Loucy (cell line): Measurements from ENCODE around the gene IL4.

Experiments used
- H2AFZ ChIP-seq: fragments of 200-600 bp; sonication (generic); 2 replicates; pipeline ENCODE4 v1.6.0; 2016; ENCODE audit warnings: antibody characterized with exemption, mild to moderate bottlenecking, low read length, moderate library complexity
- H3F3A ChIP-seq: fragments of 200-600 bp; 2 replicates; pipeline ENCODE4 v1.6.0; 2016; ENCODE audit warnings: antibody characterized with exemption, low read depth, mild to moderate bottlenecking
- H3K27me3 ChIP-seq: fragments of 200-600 bp; sonication (generic); 2 replicates; pipeline ENCODE4 v1.6.1; 2014; ENCODE audit warnings: low read length, mild to moderate bottlenecking; ENCODE audit not compliant: insufficient read depth, poor library complexity, severe bottlenecking
- H3K36me3 ChIP-seq: fragments of 200-600 bp; sonication (generic); 2 replicates; pipeline ENCODE4 v1.6.1; 2016; ENCODE audit warnings: low read length; ENCODE audit not compliant: insufficient read depth
- H3K4me1 ChIP-seq: fragments of 200-600 bp; sonication (generic); 2 replicates; pipeline ENCODE4 v1.5.1; 2014; ENCODE audit warnings: low read length, mild to moderate bottlenecking; ENCODE audit not compliant: insufficient read depth, poor library complexity, severe bottlenecking
- H3K4me2 ChIP-seq: fragments of 200-600 bp; sonication (generic); 2 replicates; pipeline ENCODE4 v1.6.0; 2014; ENCODE audit warnings: antibody characterized with exemption, low read length, low read depth, mild to moderate bottlenecking; ENCODE audit not compliant: poor library complexity, severe bottlenecking
- H3K4me3 ChIP-seq: fragments of 200-600 bp; sonication (generic); 2 replicates; pipeline ENCODE4 v1.5.1; 2014; ENCODE audit warnings: low read length, mild to moderate bottlenecking, mixed read lengths; ENCODE audit not compliant: poor library complexity, severe bottlenecking
- H3K79me2 ChIP-seq: fragments of 200-600 bp; sonication (generic); 2 replicates; pipeline ENCODE4 v1.6.1; 2014; ENCODE audit warnings: low read length; ENCODE audit not compliant: insufficient read depth
- H3K9ac ChIP-seq: fragments of 200-600 bp; sonication (generic); 2 replicates; pipeline ENCODE4 v1.6.0; 2014; ENCODE audit warnings: mild to moderate bottlenecking, low read depth, low read length, moderate library complexity; ENCODE audit not compliant: poor library complexity, severe bottlenecking
- H3K9me2 ChIP-seq: fragments of 200-600 bp; sonication (generic); replicated peaks from 2 replicates; pipeline ENCODE4 v1.6.1; 2016; ENCODE audit warnings: low read depth, low read length, mixed read lengths
- H3K9me3 ChIP-seq: fragments of 200-600 bp; sonication (generic); 2 replicates; pipeline ENCODE4 v1.6.1; 2014; ENCODE audit warnings: mild to moderate bottlenecking, antibody characterized with exemption, low read length, low read depth; ENCODE audit not compliant: insufficient read depth
- H4K20me1 ChIP-seq: fragments of 200-600 bp; sonication (generic); 2 replicates; pipeline ENCODE4 v1.6.0; 2014; ENCODE audit warnings: antibody characterized with exemption, low read length, mild to moderate bottlenecking; ENCODE audit not compliant: insufficient read depth, poor library complexity, severe bottlenecking
- EZH2phosphoT487 ChIP-seq: fragments of 200-600 bp; IDR thresholded peaks from 2 replicates; pipeline ENCODE4 v1.6.1; 2018; ENCODE audit warnings: antibody characterized with exemption, mild to moderate bottlenecking, moderate library complexity, borderline replicate concordance
- TF ChIP-seq, protein P1 (sequence below): fragments of 200-600 bp; sonication (generic); conservative IDR thresholded peaks from 2 replicates; pipeline ENCODE4 v1.5.1; 2014; ENCODE audit warnings: mild to moderate bottlenecking, antibody characterized with exemption, low read length

IL4 gene

DNA sequence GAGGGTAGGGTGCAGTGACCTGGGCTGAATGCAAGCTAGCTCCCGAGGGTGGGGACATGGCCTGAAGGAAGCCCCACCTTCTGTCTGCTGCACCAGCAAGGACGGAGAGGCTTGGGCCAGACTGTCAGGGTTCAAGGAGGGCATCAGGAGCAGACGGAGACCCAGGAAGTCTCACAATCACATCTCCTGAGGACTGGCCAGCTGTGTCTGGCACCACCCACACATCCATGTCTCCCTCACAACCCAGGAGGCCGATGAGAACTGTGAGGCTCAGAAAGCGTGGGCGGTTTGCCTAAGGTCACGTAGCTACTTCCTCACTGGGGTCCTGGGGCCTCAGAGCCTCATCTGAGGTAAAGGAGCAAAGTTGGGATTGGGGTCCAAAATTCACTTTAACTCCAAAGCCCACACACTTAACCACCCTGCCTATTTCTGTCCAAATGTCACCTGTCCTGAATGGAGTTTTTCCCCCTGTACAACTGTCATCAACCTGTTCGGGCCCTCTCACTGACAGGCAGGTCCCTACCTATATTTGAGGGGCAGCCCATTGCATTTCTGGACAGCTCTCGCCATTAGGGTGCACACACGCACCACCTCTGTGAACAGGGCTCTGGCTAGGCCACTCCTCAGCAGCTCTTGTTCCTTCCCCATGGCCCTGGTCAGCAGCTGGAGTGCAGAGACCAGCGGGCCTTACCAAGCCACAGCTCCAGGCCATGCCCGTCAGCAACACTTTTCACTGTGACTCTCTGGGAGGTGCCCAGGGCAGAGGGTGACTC, 12.4 kb upstream of the IL4 start:
- no peaks in the 10 kb centered on the region for H3K79me2 ChIP-seq
- no peak overlapping the region for H2AFZ ChIP-seq
- no peaks in the 10 kb centered on the region for H4K20me1 ChIP-seq
- no peak overlapping the region for H3K4me3 ChIP-seq
- peaks cover 11% of the 10 kb centered on the region for H3K4me1 ChIP-seq
- H3K9me2 ChIP-seq = no peaks in the 10 kb centered on the region
- no peak overlapping the region for H3K4me2 ChIP-seq
- no peaks in the 10 kb centered on the region for H3F3A ChIP-seq
- no peaks in the 10 kb centered on the region for H3K9me3 ChIP-seq
- H3K9ac ChIP-seq = no peak overlapping the region
- H3K27me3 ChIP-seq = no peaks in the 10 kb centered on the region
- TF ChIP-seq, protein P1, sequence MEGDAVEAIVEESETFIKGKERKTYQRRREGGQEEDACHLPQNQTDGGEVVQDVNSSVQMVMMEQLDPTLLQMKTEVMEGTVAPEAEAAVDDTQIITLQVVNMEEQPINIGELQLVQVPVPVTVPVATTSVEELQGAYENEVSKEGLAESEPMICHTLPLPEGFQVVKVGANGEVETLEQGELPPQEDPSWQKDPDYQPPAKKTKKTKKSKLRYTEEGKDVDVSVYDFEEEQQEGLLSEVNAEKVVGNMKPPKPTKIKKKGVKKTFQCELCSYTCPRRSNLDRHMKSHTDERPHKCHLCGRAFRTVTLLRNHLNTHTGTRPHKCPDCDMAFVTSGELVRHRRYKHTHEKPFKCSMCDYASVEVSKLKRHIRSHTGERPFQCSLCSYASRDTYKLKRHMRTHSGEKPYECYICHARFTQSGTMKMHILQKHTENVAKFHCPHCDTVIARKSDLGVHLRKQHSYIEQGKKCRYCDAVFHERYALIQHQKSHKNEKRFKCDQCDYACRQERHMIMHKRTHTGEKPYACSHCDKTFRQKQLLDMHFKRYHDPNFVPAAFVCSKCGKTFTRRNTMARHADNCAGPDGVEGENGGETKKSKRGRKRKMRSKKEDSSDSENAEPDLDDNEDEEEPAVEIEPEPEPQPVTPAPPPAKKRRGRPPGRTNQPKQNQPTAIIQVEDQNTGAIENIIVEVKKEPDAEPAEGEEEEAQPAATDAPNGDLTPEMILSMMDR = no peak
- no peak for TF ChIP-seq EZH2phosphoT487
- no peaks in the 10 kb centered on the region for H3K36me3 ChIP-seq

DNA sequence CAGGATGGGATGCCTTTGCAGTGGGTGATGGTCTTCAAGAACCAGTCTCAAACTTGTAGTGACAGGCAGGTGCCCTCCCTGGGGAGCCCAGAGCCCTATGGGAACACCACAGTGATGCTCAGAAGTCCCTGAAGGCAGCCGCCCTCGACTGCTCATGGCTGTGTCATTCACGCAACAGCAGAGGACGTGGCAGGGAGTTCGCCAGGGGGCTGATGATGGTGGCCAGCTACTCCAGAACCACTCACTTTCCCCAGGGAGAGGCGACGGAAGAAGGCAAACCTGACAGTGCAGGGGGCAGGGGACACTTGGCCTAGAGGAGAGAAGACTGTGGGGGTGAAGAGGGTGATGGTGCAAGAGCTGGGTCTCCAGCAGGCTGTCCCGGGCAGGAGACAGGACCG, 11.8 kb upstream of the IL4 start:
- Histone ChIP-seq H3K9me3 (no peaks in the 10 kb centered on the region), H3K36me3 (no peaks in the 10 kb centered on the region), H4K20me1 (no peaks in the 10 kb centered on the region), H3K4me3 (no peak overlapping the region), H3K4me2 (no peak overlapping the region), H3K79me2 (no peaks in the 10 kb centered on the region), H3K9ac (no peak overlapping the region), H3F3A (no peaks in the 10 kb centered on the region), H3K9me2 (no peaks in the 10 kb centered on the region), H3K4me1 (peaks cover 17% of the 10 kb centered on the region), H2AFZ (no peak overlapping the region), H3K27me3 (no peaks in the 10 kb centered on the region)
- TF ChIP-seq EZH2phosphoT487 = no peak
- TF ChIP-seq, protein P1 = no peak

DNA sequence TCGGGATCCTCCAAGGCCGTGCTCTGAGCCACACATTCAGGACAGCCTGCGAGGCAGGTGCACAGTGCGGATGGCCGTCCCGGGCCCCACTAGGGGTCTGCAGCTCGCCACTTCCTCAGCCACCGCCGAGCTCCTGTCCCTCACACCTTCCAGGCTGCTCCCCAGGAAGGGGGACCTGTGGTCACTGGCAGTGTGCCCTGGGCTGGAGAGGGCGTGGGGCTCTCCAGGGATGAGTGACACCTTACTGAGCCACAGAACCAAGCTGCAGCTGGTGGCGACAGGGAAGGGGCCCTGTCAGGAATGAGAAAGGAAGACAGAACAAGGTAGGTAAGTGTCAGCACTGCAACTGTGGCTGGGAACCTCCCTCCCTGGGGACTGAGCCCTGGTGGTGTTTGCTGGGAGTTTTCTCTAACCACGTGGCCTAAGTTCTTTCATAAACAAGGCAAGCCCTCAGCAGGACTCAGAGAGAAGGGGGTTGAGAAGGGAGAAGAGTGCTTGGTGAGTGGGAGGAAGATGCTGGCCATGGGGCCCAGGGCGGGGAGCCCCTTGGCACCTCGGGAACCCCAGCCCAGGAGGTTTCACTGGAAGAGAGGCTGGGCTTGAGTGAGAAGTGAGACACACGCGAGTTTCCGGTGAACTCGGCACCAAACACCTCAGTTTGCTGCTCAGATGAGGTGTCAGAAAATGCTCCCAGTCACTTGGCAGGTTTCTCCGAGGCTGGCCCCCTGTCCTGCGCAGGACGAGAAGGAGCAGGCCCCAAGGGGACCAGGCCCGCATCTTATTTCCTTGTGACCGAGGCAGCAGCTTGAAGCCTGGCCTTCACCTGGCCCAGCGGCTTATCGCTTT, 10.6 kb upstream of the IL4 start:
- TF ChIP-seq, protein P1 = no peak
- no peak for TF ChIP-seq EZH2phosphoT487
- H3K36me3 ChIP-seq = no peaks in the 10 kb centered on the region
- no peak overlapping the region for H3K4me3 ChIP-seq
- no peaks in the 10 kb centered on the region for H3K9me3 ChIP-seq
- H3K79me2 ChIP-seq = no peaks in the 10 kb centered on the region
- no peak overlapping the region for H3K4me2 ChIP-seq
- no peaks in the 10 kb centered on the region for H3K9me2 ChIP-seq
- no peaks in the 10 kb centered on the region for H3F3A ChIP-seq
- no peaks in the 10 kb centered on the region for H3K27me3 ChIP-seq
- no peak overlapping the region; the same call in 1 of the 2 replicates for H2AFZ ChIP-seq
- H3K4me1 ChIP-seq = peaks cover 17% of the 10 kb centered on the region
- H3K9ac ChIP-seq = no peak overlapping the region
- H4K20me1 ChIP-seq = no peaks in the 10 kb centered on the region
